ENCODE measurements around the gene MARCHF6.
"Not testable (repeated sequence)": the region's sequence is repeated elsewhere in the genome, so short reads cannot be mapped to it uniquely, and the experiment has no call there.

Gene MARCHF6

DNA sequence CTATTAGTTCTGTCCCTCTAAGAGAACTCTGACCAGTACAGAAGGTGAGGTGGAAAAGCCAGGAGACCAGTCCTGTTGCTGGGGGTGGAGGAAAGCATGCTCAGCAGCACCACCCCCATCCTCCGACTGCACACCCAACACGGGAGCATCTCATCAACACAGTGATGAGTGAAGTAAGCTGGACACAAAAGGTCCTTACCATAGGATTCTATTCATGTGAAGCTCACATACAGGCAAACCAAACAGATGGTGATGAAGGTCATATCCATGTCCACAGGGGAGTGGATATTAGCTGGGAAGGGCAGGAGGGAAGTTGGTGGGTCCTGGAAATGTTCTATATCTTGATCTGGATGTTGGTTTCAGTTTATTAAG, 14.8 kb upstream of the MARCHF6 start:
- in situ Hi-C loops (cut with MboI; ENCODE audit: low pct_unique_long_range_greater_than_20kb, low sequenced_read_pairs, unreplicated experiment) = no loop called here
- TF ChIP-seq, protein P1, sequence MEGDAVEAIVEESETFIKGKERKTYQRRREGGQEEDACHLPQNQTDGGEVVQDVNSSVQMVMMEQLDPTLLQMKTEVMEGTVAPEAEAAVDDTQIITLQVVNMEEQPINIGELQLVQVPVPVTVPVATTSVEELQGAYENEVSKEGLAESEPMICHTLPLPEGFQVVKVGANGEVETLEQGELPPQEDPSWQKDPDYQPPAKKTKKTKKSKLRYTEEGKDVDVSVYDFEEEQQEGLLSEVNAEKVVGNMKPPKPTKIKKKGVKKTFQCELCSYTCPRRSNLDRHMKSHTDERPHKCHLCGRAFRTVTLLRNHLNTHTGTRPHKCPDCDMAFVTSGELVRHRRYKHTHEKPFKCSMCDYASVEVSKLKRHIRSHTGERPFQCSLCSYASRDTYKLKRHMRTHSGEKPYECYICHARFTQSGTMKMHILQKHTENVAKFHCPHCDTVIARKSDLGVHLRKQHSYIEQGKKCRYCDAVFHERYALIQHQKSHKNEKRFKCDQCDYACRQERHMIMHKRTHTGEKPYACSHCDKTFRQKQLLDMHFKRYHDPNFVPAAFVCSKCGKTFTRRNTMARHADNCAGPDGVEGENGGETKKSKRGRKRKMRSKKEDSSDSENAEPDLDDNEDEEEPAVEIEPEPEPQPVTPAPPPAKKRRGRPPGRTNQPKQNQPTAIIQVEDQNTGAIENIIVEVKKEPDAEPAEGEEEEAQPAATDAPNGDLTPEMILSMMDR (IDR thresholded peaks at IDR 0.05; ENCODE audit: extremely low read depth, insufficient read depth, missing control alignments) = no peak
- no peak for DNase-seq (ENCODE audit: low spot score)

GRCh38 chr5:10339058-10339811, 14.3 kb upstream of the MARCHF6 start:
- no peak for DNase-seq (ENCODE audit: low spot score)
- in situ Hi-C loops (cut with MboI; ENCODE audit: low pct_unique_long_range_greater_than_20kb, low sequenced_read_pairs, unreplicated experiment) = no loop called here

GRCh38 chr5:10339958-10340357, 13.5 kb upstream of the MARCHF6 start:
- DNase-seq (ENCODE audit: low spot score) = no peak
- TF ChIP-seq, protein P1 (IDR thresholded peaks at IDR 0.05; ENCODE audit: extremely low read depth, insufficient read depth, missing control alignments) = no peak
- in situ Hi-C loops (cut with MboI; ENCODE audit: low pct_unique_long_range_greater_than_20kb, low sequenced_read_pairs, unreplicated experiment) = no loop called here

More at GRCh38 chr5:10339058-10339811, 14.3 kb upstream of the MARCHF6 start:
- TF ChIP-seq, protein P1 (IDR thresholded peaks at IDR 0.05; ENCODE audit: extremely low read depth, insufficient read depth, missing control alignments) = no peak

GRCh38 chr5:10343486-10343885, 10.0 kb upstream of the MARCHF6 start:
- TF ChIP-seq, protein P1 (IDR thresholded peaks at IDR 0.05; ENCODE audit: extremely low read depth, insufficient read depth, missing control alignments) = no peak
- in situ Hi-C loops (cut with MboI; ENCODE audit: low pct_unique_long_range_greater_than_20kb, low sequenced_read_pairs, unreplicated experiment) = no loop called here

GRCh38 chr5:10344461-10345106, 8.9 kb upstream of the MARCHF6 start:
- in situ Hi-C loops (cut with MboI; ENCODE audit: low pct_unique_long_range_greater_than_20kb, low sequenced_read_pairs, unreplicated experiment); DNase-seq (ENCODE audit: low spot score): not testable (repeated sequence)

More at GRCh38 chr5:10343486-10343885, 10.0 kb upstream of the MARCHF6 start:
- no peak for DNase-seq (ENCODE audit: low spot score)

DNA sequence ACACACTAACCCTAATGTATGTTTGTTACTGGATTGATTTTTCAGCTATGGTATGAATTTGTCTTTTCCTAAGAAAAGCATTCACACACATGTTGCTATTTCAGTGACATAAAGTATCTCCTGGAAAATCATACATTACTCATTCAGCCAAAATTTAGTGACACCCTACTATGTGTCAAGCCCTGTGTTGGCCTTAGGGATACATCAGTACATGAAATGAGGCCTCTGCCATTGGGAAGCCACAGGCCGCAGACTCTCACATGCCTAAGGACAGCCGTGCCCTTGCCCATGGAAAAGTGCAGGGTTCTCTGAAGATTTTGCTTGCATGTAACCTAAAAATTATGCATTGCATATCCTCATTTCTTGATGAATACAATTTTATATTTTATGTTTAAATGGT, 5.2 kb upstream of the MARCHF6 start:
- in situ Hi-C loops (cut with MboI; ENCODE audit: low pct_unique_long_range_greater_than_20kb, low sequenced_read_pairs, unreplicated experiment) = no loop called here
- DNase-seq (ENCODE audit: low spot score) = no peak
- TF ChIP-seq, protein P1 (IDR thresholded peaks at IDR 0.05; ENCODE audit: extremely low read depth, insufficient read depth, missing control alignments) = no peak

DNA sequence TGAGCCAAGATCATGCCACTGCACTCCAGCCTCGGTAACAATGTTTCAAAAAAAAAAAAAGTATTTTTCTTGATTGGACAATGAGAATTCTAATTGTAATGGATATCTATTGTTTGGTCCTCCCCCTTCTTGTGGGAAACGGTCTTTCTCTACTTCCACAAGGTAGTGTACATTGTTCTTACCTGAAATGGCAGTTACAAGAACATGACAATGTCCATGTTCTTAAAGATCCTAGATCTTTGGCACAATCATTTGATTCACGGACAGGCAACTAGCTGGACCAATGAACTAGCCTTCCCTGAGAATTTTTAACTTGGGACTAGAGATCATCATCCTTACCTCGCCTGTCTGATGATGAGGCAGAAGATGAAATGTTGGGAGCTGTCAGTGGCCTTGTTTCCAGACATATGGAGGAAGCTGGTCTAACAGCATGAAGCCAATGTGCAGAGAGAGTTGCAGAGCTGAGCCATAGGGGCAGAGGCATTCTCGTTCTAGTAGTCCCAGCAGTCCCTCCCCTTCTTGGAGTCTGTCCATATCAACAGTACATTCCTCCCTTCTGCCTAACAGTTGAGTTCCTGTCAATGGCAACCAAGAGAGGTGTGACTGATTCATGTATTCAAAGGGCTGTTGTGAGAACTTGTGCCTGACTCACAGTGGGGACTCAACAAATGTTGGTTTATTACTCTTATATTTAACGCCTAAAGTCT, 2.1 kb upstream of the MARCHF6 start:
- TF ChIP-seq, protein P1 (IDR thresholded peaks at IDR 0.05; ENCODE audit: extremely low read depth, insufficient read depth, missing control alignments) = no peak
- no peak for DNase-seq (ENCODE audit: low spot score)
- in situ Hi-C loops (cut with MboI; ENCODE audit: low pct_unique_long_range_greater_than_20kb, low sequenced_read_pairs, unreplicated experiment) = no loop called here
